ENCODE data around the gene FMN2.

FMN2 gene

DNA sequence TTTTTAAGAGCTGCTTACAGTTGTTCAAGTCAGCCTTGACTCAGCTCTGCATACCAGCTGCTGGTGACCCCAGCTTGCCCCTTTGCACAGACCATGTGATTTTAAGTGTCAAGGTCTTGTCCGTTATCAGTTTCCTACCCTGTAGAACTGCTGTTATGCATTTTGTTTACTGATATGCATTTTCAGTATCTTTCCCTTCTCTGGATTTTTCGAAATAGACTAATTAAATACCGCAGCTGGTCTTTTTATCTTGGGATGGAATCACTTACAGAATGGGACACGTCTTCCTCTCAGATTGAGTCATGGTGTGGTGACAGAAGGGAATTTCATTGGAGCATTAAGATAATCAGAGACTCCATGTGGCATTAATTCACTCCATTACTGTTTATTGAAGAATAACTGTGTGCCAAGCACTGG is 145.6 kb downstream of the FMN2 start:
- no peaks in the 10 kb centered on the region for H3K79me2 ChIP-seq (ENCODE audit: insufficient read depth, low read depth)
- H3K4me3 ChIP-seq (IDR thresholded peaks at IDR 0.05; ENCODE audit: insufficient read depth, low read depth, low read length): no peak overlapping the region
- H4K20me1 ChIP-seq (ENCODE audit: insufficient read depth): no peaks in the 10 kb centered on the region
- peaks cover 11% of the 10 kb centered on the region for H3K4me1 ChIP-seq (ENCODE audit: low read depth, poor library complexity, severe bottlenecking)
- TF ChIP-seq, protein P1, sequence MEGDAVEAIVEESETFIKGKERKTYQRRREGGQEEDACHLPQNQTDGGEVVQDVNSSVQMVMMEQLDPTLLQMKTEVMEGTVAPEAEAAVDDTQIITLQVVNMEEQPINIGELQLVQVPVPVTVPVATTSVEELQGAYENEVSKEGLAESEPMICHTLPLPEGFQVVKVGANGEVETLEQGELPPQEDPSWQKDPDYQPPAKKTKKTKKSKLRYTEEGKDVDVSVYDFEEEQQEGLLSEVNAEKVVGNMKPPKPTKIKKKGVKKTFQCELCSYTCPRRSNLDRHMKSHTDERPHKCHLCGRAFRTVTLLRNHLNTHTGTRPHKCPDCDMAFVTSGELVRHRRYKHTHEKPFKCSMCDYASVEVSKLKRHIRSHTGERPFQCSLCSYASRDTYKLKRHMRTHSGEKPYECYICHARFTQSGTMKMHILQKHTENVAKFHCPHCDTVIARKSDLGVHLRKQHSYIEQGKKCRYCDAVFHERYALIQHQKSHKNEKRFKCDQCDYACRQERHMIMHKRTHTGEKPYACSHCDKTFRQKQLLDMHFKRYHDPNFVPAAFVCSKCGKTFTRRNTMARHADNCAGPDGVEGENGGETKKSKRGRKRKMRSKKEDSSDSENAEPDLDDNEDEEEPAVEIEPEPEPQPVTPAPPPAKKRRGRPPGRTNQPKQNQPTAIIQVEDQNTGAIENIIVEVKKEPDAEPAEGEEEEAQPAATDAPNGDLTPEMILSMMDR (conservative IDR thresholded peaks at IDR 0.05; ENCODE audit: low read depth, low read length): no peak
- no peaks in the 10 kb centered on the region for H3K27me3 ChIP-seq (ENCODE audit: insufficient read depth, low read depth)
- no peaks in the 10 kb centered on the region for H3K36me3 ChIP-seq (ENCODE audit: insufficient read depth)
- H3K9ac ChIP-seq: no peak overlapping the region
- no peak overlapping the region for H3K4me2 ChIP-seq
- no peak overlapping the region for H3K27ac ChIP-seq
- H2AFZ ChIP-seq (ENCODE audit: low read depth): no peak overlapping the region

DNA sequence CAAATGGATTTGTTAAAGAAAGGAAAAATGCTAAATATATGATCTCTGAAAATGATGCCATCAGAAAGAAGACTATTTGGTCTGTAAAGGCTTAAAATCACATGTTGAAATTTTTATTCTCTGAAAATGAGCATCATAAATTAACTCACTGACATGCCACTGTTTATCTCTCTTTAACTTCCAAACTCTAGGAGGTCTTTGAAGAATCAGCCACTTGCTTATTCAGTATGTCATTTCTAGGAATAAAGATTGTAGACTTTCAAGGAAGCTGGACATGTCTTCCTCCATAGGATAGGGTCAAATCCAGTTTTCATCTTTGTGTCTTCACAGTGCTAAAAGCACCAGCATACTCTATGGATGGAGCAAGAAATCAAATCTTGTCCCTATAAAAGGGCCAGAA is 147.6 kb downstream of the FMN2 start:
- Histone ChIP-seq H3K9ac (no peak overlapping the region), H3K79me2 (ENCODE audit: insufficient read depth, low read depth) (no peaks in the 10 kb centered on the region), H2AFZ (ENCODE audit: low read depth) (no peak overlapping the region), H3K4me3 (IDR thresholded peaks at IDR 0.05; ENCODE audit: insufficient read depth, low read depth, low read length) (no peak overlapping the region), H3K4me1 (ENCODE audit: low read depth, poor library complexity, severe bottlenecking) (peaks cover 29% of the 10 kb centered on the region), H3K36me3 (ENCODE audit: insufficient read depth) (no peaks in the 10 kb centered on the region), H3K4me2 (no peak overlapping the region), H4K20me1 (ENCODE audit: insufficient read depth) (no peaks in the 10 kb centered on the region), H3K27me3 (ENCODE audit: insufficient read depth, low read depth) (no peaks in the 10 kb centered on the region), H3K27ac (no peak overlapping the region)
- TF ChIP-seq, protein P1 (conservative IDR thresholded peaks at IDR 0.05; ENCODE audit: low read depth, low read length): no peak

DNA sequence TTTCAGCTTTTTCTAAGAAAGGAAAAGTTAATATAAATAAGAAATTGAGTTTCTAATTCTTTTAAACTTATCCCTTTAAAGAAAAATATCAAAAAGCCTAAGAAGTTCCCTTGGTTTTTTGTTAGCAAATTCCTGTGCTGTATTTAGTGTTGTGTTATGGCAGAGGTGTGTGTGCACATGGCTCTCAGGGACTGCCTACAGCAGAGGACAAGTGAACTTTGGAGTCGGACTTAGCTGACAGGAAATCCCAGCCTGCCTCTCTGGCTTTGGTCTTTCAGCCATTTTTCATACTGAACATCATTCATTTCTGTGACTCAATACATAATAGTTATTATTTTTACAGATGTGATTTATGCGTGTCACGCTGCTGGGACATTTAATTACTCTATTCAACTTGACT is 149.6 kb downstream of the FMN2 start:
- TF ChIP-seq, protein P1 (conservative IDR thresholded peaks at IDR 0.05; ENCODE audit: low read depth, low read length): no peak
- Histone ChIP-seq H3K9ac (no peak overlapping the region), H3K4me1 (ENCODE audit: low read depth, poor library complexity, severe bottlenecking) (peaks cover 34% of the 10 kb centered on the region), H3K4me2 (no peak overlapping the region), H3K79me2 (ENCODE audit: insufficient read depth, low read depth) (no peaks in the 10 kb centered on the region), H3K36me3 (ENCODE audit: insufficient read depth) (no peaks in the 10 kb centered on the region), H3K4me3 (IDR thresholded peaks at IDR 0.05; ENCODE audit: insufficient read depth, low read depth, low read length) (no peak overlapping the region), H3K27me3 (ENCODE audit: insufficient read depth, low read depth) (no peaks in the 10 kb centered on the region), H2AFZ (ENCODE audit: low read depth) (no peak overlapping the region), H3K27ac (no peak overlapping the region), H4K20me1 (ENCODE audit: insufficient read depth) (no peaks in the 10 kb centered on the region)

DNA sequence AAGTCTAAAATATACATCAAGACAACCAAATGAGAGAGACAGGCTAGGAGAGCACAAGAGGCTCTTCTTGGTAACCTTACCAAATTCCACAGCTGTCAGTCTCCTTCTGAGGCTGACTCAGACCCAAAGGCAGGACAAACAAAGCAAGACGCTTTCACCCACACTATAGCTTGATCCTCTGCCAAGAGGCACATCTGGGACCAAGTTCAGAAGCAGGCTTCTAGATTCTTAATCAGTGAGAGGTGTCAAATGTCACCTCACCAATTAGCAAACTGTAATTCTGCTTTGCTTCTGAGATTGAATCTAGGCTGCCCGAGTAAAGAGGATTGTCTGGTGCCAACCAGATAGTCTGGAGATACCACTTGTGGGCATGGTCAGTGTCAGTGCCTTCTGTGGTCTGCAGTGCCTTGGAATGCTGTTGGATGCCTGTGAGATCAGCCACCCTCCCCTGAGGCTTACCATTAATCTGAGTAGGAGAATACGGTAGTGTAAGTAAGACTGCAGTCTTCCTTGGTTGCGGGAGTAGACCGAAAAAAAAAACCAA is 151.0 kb downstream of the FMN2 start:
- TF ChIP-seq, protein P1 (conservative IDR thresholded peaks at IDR 0.05; ENCODE audit: low read depth, low read length): no peak
- Histone ChIP-seq H3K36me3 (ENCODE audit: insufficient read depth) (no peaks in the 10 kb centered on the region), H3K4me3 (IDR thresholded peaks at IDR 0.05; ENCODE audit: insufficient read depth, low read depth, low read length) (no peak overlapping the region), H3K9ac (peak overlapping the region; percentile 4; the same call in 1 of the 2 replicates), H3K79me2 (ENCODE audit: insufficient read depth, low read depth) (no peaks in the 10 kb centered on the region), H4K20me1 (ENCODE audit: insufficient read depth) (no peaks in the 10 kb centered on the region), H3K27ac (peak overlapping the region; percentile 66), H3K4me1 (ENCODE audit: low read depth, poor library complexity, severe bottlenecking) (peaks cover 34% of the 10 kb centered on the region), H3K27me3 (ENCODE audit: insufficient read depth, low read depth) (no peaks in the 10 kb centered on the region), H2AFZ (ENCODE audit: low read depth) (peak overlapping the region; percentile 34; the same call in 1 of the 2 replicates), H3K4me2 (peak overlapping the region; percentile 69)
